Activated naive CD4-positive, alpha-beta T cell treated with Interleukin-2 at 50 U/mL for 16 hours (primary cell): Measurements from ENCODE around the gene CIRBP.
"Not testable (repeated sequence)": the region's sequence is repeated elsewhere in the genome, so short reads cannot be mapped to it uniquely, and the experiment has no call there.

Source experiments
- DNase-seq: peaks from one replicate; pipeline ENCODE4 v3.0.0-alpha.2; 2020

Gene CIRBP

GRCh38 chr19:1316466-1316865 is 47.3 kb downstream of the CIRBP start:
- no peak for DNase-seq

GRCh38 chr19:1317274-1318003 is 48.3 kb downstream of the CIRBP start:
- DNase-seq, result no peak

- DNase-seq, result no peak
Measured at GRCh38 chr19:1318678-1319471, 49.7 kb downstream of the CIRBP start.

GRCh38 chr19:1320282-1320650 is 51.1 kb downstream of the CIRBP start:
- DNase-seq, result not testable (repeated sequence)

- DNase-seq, result no peak
Measured at GRCh38 chr19:1321539-1321938, 52.4 kb downstream of the CIRBP start.

- no peak for DNase-seq
Measured at GRCh38 chr19:1322198-1322981, 53.3 kb downstream of the CIRBP start.

GRCh38 chr19:1324249-1324805 is 55.2 kb downstream of the CIRBP start:
- no peak for DNase-seq
